HT1080 (cell line): Measurements from ENCODE around the gene CLEC2D. TPM values are rescaled to one million over a fixed set of nuclear protein-coding genes. Genes with fewer than 3 reads are reported as not detected.
"Not testable (repeated sequence)": the region's sequence is repeated elsewhere in the genome, so short reads cannot be mapped to it uniquely, and the experiment has no call there.

Experiments
- DNase-seq: peaks from one replicate; pipeline ENCODE4 v3.0.0-alpha.2; 2015; ENCODE audit warnings: low read depth
- total RNA-seq: library from RNA; depleted of rRNA; stranded (reverse); fragments of >200 nt; shearing (Covaris generic); gene quantifications from 2 replicates; pipeline ENCODE4 v1.2.3, GENCODE V29; 2014

CLEC2D gene
- total RNA-seq, 1 experiment from 2014 or later, result 1.0 TPM

DNA sequence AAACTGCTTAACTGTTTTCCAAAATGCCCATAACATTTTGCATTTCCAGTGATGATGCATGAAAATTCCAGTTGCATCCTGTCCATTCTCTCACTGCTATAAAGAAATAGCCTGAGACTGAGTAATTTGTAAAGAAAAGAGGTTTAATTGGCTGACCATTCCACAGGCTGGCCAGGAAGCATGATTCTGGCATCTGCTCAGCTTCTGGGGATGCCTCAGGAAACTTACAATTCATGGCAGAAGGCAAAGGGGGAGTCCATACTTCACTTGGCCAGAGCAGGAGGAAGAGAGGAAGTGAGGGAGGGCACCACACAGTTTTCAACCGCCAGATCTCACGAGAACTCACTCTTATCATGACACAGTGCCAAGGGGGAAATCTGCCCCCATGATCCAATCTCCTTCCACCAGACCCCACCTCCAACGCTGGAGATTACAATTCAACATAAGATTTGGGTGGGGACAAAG is 18.2 kb upstream of the CLEC2D start:
- DNase-seq, result peak; percentile 42

DNA sequence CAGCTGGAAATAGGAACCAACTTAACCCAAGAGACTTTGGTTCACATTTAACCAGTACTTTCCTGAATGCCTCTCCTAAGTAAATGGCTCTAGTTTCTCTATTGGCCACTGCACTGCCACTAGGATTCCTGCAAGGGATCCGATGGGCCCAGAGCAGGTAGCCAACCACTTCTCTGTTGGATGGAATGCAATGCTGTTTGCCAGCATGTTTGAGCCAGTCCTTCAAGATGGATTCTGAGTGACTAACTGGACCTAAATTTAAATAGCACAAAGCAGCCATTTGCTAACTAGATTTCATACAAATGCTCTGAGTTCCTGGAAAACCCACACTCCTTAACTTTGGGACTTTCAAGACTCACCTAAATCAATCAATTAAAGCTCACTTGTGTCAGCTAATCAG is 9.5 kb upstream of the CLEC2D start:
- no peak for DNase-seq

DNA sequence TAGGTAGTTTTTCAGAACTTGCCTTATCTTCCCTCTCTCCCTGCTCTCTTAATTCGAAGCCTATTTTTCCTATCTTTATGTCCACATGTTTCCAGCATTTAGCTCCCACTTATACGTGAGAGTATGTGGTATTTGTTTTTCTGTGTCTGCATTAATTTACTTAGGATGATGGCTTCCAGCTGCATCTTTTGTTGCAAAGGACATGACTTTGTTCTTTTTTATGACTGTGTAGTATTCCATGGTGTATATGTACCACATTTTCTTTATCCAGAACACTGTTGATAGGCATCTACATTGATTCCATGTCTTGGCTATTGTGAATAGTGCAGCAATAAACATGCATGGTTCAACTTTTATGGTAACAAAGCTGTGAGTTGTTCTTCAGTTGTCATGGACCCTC is 7.8 kb upstream of the CLEC2D start:
- DNase-seq, result no peak

DNA sequence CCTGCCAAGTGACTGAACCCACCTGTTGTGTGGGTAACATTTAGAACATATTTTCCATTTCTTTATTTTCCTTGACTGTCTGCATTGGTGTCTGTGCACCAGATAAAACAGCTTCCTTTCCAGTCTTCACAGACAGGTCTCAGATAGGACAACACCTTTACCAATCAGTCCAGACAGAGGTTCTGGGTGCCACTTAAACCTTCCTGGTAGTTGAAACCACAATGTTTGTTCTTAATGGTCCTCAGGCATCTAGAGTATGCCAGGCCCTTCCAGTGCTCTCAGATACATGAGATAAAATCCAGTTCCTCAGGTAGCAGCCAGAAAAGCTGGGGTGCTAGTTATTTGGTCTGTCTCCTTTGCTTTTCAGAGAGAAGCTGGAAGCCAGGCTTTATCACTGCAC is 7.0 kb upstream of the CLEC2D start:
- DNase-seq, result no peak

DNA sequence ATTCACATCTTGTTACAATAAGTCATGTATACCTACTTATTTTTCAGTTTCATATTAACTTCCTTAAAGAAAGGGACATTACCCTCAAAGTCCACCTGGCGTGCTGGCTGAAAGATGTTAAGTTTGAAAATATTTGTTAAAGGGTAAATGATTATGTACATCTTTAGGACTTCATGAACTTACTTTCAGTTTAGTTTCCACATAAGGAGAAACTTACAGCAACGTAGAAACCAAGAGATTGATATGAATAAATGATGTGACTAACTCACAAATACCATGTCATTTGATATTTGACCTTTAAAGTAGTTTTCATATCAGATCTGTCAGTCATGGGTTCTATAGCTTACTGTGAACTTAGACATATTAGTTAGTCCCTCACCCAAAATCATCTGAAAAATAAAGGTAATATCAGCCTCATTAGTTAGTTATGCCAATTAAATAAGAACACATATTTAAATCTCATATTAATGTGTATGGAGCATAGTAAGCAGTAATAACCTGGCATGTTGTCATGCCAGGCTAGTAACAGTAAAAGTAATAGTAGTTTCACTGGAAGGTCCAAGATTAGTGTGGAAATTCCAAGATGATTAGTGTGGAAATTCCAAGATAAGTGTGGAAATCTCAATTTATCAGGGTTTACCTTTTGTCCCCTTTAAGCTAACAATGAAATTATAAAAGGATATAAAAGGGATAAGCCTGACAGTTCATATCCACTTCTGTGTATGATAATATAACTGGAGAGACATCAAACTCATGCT is 1.9 kb upstream of the CLEC2D start:
- DNase-seq, result no peak

DNA sequence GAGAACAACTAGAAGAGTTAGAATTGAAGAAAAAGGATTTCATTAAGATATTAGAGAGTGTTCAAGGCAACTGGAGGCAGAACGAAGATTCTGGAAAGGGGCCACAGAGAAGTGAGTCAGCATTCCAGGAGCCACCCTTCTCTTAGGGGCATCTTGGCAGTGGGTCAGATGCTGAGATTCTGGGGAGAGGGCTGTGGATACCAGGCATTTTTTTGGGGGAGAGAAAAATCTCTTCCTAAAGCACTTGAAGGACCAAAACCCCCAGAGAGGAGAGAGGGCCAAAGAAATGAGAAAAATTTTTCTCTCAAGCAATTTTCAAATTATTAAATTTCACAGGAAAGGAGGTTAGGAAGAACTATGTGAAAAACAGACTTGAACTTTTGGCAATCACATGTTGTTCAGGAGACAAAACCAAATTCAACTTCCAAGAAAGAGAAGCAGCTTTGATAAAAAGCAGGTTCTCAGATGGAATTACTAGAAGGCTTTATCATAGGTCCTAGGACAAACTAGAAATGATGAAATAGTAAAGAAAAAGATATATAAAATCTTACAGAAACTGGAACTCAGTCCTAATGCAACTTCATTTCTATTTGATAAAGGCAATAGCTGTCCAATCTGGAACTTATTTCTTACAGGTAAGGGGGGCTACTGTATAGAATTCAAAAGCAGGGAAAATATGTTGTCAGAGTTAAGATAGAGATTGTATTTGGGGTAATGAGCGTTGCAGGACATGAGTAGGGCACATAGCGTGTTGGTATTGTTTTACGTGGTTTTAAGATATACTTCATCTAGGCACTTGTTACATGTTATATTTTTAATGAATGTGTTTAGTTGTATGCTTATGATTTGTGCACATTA is 1.1 kb upstream of the CLEC2D start:
- no peak for DNase-seq

DNA sequence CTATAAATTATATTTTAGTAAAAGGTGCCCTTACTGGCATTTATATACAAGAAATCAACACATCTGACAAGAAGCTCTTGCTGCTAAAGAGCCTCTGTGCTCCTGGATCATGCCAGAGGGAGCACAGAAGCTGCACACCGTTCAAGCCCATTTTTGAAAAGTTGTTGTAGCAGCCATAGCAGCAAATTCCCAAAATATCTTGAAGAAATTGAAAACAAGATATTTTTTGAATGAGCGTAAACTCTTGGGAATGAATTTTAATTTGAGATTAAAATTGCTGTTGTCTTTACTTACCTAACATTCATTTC is 540 bp upstream of the CLEC2D start:
- no peak for DNase-seq

DNA sequence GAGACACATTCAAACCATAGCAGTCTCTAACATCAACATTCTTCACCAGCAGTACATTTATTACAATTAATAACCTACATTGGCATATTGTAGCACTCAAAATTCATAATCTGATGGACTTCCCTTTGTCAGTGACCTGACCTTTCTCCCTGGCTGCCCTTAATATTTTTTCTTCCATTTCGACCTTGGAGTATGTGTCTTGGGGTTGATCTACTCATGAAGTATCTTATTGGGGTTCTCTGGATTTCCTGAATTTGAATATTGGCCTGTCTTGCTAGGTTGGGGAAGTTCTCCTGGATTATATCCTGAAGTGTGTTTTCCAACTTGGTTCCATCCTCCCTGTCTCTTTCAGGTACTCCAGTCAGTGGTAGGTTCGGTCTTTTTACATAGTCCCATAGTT is 2.8 kb downstream of the CLEC2D start:
- DNase-seq, result not testable (repeated sequence)

DNA sequence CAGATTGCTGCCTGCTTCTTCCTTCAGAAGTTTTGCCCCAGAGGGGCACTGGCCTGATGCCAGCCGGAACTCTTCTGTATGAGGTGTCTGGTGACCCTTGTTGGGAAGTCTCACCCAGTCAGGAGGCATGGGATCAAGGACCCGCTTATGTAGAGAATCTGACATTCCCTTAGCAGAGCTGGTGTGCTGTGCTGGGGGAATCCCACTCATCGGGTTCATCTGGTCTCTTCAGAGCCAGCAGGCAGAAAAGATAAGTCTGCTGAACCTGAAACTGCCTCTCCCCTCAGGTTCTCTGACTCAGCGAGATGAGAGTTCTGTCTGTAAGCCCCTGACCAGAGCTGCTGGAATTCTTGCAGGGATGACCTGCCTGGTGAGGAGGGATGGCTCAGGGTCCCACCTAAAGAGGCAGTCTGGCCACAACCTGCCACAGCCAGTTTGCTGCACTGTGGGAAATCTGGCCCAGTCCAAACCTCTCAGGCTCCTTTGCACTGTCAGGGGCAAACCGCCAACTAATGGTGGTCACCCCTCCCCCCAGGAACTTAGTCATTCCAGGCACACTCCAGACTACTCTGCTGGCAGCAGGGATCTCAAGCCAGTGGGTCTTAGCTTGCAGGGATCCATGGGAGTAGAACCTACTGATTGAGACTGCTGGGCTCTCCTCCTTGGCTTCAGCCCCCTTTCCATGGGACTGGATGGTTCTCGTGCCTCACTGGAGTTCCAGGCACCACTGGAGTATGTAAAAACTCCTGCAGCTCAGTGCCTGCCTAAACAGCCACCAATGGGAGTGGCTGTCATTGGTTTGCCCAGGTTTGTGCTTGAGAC is 4.1 kb downstream of the CLEC2D start:
- peak; percentile 98 for DNase-seq

DNA sequence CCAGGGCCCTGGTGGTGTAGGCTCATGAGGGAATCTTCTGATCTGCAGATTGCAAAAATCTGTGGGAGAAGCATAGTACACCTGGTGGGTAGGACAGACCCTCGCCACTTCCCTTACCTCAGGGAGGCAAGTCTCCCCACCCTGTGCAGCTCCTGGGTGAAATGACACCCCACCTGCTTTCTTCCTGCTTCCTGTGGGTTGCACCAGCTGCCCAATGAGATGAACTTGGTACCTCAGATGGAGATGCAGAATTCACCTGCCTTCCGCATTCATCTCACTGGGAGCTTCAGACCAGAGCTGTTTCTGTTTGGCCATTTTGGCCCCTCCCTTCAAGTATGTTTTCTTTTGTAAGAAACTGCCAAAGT is 4.7 kb downstream of the CLEC2D start:
- DNase-seq, result no peak

DNA sequence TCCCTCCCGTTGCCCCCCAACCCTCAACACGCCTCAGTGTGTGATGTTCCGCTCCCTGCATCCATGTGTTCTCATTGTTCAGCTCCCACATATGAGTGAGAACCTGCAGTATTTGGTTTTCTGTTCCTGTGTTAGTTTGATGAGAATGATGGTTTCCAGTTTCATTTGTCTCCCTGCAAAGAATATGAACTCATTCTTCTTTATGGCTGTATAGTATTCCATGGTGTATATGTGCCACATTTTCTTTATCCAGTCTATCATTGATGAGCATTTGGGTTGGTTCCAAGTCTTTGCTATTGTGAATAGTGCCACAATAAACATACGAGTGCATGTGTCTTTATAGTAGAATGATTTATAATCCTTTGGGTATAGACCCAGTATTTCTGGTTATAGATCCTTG is 13.0 kb downstream of the CLEC2D start:
- not testable (repeated sequence) for DNase-seq

DNA sequence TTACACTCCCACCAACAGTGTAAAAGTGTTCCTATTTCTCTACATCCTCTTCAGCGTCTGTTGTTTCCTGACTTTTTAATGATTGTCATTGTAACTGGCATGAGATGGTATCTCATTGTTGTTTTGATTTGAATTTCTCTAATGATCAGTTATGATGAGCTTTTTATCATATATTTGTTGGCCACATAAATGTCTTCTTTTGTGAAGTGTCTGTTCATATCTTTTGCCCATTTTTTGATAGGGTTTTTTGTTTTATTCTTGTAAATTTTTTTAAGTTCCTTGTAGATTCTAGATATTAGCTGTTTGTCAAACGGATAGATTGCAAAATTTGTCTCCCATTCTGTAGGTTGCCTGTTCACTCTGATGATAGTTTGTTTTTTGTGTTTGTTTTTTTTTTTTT is 13.4 kb downstream of the CLEC2D start:
- DNase-seq, result not testable (repeated sequence)

DNA sequence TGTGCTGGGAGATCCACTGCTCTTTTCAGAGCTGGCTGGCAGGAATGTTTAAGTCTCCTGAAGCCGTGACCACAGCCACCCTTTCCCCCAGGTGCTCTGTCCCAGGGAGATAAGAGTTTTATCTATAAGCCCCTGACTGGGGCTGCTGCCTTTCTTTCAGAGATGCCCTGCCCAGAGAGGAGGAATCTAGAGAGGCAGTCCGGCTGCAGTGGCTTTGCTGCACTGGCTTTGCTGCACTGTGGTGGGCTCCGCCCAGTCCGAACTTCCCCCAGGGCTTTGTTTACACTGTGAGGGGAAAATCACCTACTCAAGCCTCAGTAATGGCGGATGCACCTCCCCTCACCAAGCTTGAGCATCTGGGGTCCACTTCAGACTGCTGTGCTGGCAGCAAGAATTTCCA is 15.9 kb downstream of the CLEC2D start:
- not testable (repeated sequence) for DNase-seq

DNA sequence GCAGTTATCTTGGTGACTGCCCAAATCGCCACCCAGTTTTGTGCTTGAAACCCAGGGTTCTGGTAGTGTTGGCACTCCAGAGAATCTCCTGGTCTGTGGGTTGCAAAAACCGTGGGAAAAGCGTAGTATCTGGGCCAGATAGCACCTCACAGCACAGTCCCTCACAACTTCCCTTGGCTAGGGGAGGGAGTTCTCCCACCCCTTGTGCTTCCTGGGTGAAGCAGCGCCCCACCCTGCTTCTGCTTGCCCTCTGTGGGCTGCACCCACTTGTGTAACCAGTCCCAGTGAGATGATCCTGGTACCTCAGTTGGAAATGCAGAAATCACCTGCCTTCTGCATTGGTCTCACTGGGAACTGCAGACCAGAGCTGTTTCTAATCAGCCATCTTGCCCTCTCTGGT is 16.4 kb downstream of the CLEC2D start:
- DNase-seq, result no peak

DNA sequence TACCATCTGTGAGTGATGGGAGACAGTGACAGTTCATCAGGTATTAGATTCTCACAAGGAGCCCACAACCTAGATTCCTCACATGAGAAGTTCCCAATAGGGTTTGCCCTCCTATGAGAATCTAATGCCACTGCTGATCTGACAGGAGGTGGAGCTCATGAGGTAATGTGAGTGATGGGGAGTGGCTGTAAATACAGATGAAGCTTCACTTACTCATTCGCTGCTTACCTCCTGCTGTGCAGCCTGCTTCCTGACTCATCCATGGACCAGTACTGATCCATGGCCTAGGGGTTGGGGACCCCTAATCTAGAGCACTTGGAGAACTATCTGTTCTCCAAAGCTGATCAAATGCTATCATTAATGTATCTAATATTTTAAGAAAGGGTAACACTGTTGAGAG is 17.7 kb downstream of the CLEC2D start:
- peak; percentile 75 for DNase-seq

DNA sequence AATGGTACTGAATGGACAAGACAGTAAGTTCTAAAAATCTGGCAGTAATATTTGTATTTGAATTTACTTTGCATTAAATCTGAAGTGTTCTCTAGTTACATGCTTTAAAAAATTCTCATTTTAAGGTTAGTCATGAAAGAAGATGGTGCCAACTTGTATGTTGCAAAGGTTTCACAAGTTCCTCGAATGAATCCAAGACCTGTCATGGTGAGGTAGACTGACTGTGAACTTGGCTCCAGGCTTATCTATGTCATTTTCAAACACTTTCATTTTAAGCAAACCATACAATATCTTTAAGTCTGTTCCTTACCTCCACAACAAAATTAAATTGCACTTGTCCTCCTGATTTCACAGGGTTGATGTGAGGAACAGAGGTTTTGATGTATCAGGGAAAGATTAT is 23.4 kb downstream of the CLEC2D start:
- DNase-seq, result no peak

DNA sequence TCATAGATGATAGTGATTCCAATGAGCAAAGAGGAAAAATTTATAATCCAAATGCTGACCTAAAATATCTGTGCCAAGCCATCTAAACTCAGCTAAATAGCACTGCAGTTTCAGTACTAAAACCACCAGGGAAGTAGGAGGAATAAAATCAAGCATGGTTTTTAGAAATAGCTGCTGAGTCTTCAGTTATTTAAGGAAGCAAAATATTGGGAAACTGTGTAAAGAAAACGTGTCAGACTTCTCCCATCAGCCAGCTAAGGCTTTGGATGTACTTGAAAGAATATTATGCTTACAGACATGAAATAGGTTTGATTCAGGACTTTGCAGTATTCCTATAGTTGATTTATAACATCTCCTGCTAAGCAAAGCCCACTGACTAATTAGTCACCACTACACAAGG is 24.7 kb downstream of the CLEC2D start:
- no peak for DNase-seq

DNA sequence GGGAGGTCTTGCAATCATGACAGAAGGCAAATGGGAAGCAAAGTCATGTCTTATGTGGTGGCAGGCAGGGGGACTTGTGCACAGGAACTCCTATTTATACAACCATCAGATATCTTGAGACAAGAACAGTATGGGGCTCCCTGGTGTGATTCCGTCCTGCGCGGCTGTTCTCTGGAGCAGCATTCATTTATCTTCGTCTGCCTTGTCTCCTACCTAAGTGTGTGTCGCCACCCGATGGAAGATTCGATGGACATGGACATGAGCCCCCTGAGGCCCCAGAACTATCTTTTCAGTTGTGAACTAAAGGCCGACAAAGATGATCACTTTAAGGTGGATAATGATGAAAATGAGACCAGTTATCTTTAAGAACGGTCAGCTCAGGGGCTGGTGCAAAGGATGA is 25.6 kb downstream of the CLEC2D start:
- DNase-seq, result peak; percentile 3

DNA sequence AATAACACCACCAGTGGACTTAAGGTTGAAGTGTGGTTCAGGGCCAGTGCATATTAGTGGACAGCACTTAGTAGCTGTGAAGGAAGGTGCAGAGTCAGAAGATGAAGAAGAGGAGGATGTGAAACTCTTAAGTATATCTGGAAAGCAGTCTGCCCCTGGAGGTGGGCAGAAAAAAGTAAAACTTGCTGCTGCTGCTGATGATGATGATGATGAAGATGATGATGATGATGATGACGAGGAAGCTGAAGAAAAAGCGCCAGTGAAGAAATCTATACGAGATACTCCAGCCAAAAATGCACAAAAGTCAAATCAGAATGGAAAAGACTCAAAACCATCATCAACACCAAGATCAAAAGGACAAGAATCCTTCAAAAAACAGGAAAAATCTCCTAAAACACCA is 26.1 kb downstream of the CLEC2D start:
- DNase-seq, result not testable (repeated sequence)

DNA sequence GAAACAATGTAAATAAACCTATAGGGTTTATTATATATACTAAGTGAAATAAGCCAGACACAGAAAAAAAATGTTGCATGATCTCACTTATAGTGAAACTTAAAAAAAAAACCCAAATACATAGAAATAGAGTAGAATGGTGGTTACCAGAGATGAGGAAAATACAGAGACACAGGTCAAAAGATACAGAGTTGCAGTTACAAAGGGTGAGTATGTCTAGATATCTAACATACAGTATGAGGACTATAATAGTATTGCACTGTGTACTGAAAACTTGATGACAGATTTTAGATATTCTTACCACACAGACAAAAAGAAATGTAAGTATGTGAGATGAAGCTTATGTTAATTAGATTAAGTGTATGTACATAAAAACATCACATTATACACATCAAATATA is 28.1 kb downstream of the CLEC2D start:
- no peak for DNase-seq

DNA sequence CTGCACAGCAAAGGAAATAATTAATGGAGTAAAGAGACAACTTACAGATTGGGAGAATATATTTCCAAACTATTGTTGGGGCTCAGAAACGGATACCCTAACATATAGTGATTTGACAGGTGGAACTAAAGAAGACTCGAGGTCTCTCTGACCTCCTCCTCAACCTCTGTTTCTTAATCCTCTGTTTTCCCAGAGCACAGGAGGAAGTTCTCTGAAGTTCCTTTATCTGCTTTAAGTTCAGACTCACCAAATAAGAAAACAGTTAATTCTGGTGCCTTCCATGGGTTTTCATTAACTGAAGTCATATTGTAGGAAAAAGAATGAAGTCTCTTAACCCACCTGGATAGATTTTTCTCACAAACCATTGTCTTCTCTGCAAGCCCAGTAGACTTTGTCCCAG is 29.2 kb downstream of the CLEC2D start:
- no peak for DNase-seq

DNA sequence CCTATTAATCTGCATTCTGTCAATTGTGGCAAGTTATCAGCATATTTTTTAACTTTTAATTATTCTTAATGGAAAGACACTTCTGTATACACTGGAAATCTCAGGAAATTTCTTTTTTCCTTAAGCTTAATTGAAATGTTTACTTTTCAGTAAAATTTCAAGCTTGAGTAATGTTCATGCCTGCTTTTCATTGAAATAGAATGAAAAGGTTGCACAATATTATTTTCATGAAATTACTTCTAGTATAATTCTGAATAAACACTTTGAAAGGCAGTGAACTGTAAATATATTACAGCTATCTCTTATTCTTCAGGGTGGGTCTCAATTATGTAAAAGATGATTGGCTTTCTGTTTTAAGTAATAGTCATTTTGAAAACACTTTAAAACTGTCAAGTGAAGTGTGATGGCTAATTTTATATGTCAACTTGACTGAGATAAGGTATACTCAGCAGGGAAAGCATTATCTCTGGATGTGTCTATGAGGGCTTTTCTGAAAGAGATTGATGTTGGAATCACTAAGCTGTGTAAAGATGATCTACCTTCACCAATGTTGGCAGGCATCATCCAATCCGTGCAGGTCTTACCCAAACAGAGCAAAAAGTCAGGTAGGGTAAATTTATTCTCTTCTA is 29.9 kb downstream of the CLEC2D start:
- no peak for DNase-seq
